GM18909 (cell line): ENCODE results near the gene HIP1.
A peak's percentile ranks its signal among the peaks of the same experiment; 100 is the strongest.
"Not testable (repeated sequence)": the region's sequence is repeated elsewhere in the genome, so short reads cannot be mapped to it uniquely, and the experiment has no call there.

Experiments used
- ATAC-seq: cut with Tn5 transposase; IDR thresholded peaks from one replicate; pipeline ENCODE4 v1.9.1; 2021; ENCODE audit warnings: mild to moderate bottlenecking; ENCODE audit not compliant: unreplicated experiment, poor library complexity

The HIP1 gene

GRCh38 chr7:75647709-75648438 lies 90.9 kb downstream of the HIP1 start:
- ATAC-seq: no peak

DNA sequence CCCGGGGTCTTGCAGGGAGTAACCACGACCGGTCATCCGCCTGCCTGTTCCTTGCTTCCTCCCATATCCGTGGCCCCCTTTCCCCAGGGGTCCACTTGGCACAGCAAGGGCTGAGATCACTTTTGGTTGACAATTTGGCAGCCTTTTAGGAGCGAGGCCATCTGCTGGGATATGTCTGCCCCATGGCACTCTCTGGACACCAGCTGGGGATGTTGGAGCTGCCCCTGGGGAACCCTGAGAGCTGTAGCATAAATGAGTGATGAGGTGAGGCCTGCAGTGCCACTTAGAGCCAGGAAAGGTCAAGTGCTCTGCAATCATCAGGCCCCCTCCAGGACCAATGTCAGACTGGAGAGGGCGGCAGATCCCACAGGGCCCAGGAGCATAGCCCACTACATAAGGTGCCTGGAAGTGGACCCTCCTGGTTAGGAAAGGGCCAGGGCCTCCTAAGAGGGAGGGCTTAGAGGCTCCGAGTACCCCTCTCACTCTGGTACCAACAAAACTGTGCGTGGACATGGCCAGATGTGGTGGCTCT lies 92.1 kb downstream of the HIP1 start:
- ATAC-seq: no peak

DNA sequence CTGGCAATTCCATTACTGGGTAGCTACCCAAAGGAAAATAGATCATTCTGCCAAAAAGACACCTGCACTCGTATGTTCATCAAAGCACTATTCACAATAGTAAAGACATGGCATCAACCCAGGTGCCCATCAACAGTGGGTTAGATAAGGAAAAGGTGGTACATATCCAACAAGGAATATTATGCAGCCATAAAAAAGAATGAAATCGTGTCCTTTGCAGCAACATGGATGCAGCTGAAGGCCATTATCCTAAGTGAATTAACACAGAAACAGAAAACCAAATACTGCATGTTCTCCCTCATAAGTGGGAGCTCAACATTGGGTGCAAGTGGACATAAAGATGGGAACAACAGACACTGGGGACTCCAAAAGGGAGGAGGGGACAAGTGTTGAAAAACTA lies 93.2 kb downstream of the HIP1 start:
- no peak for ATAC-seq

GRCh38 chr7:75644589-75644988 lies 94.2 kb downstream of the HIP1 start:
- ATAC-seq: no peak

GRCh38 chr7:75642810-75643486 lies 95.8 kb downstream of the HIP1 start:
- ATAC-seq: peak; percentile 60

- no peak for ATAC-seq
Measured at GRCh38 chr7:75640201-75640600, 98.5 kb downstream of the HIP1 start.

DNA sequence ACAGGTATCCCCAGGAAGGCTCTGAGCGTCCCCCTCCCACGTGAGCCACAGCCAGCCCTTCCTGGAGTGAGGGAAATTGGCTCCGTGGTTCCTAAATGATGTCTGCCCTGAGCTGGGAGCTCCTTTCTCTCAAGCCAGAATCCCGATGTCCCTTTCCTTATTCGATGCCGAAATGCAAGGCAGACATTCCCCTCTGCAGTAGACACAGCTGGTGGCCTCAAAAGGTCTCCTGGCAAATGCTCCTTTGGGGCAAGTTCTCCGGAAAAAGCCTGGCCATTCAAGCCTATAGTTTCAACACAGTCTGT lies 98.9 kb downstream of the HIP1 start:
- ATAC-seq: no peak

DNA sequence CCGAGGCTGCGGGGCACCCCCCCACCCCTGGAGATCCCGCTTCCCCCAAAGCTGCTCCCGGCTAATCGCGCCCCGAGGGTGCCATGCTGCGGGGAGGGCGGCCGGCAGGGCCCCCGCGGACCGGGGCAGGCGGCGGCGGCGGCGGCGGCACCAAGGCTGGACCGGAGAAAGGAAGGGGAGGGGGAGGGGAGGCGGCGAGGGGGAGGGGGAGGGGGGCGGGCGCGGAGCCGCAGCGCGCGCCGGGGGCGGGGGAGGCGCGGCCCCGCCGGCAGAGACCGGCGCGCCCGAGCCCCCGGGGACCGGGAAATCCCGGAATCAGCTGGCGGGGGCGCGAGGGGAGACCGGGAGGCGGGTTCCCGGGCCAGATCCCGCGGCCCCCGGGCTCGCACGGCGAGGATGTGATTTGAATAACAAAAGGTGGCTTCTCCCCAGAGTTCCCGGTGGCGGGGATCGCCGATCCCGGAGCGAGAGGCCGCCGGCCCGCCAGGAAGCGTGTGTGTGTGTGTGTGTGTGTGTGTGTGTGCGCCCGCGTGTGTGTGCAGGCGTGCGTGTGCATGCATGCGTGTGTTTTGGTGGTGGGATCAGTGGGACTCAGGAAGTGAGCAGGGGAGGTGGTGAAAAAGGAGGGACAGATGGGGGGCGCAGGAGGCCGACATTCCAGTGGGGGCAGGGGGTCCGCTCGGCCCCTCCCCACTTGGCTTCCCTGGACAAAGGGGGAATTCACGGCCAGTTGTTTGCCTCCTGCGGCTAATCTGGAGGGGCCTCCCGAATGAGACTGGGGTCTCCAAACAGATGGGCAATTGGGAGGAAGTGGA lies 99.5 kb downstream of the HIP1 start:
- no peak for ATAC-seq

DNA sequence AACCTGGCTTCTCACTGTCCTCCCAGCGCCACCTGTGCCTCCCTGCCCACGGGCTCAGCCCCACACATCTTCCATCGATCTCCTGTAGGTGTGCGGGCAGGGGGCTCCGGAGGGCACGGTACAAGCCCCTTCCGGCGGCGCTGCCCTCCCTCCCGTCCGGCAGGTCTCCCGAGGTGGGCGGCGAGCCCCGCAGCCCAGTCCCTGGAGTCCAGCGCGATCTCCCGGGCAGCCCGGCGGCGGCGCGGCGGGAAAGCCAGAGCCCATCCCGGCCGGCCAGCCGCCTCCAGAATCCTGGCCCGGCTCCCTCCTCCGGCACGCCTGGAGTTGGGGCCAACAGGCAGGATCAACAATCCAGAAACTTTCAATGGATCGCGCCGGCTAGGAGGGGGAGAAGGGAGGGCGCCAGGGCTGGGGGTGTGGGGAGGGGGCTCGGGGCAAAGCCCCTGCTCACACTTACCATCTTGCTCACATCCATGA lies 100.1 kb downstream of the HIP1 start:
- ATAC-seq: no peak

- no peak for ATAC-seq
Measured at GRCh38 chr7:75637854-75638593, 100.7 kb downstream of the HIP1 start.

GRCh38 chr7:75635036-75635435 lies 103.7 kb downstream of the HIP1 start:
- ATAC-seq: no peak

- ATAC-seq: not testable (repeated sequence)
Measured at GRCh38 chr7:75632587-75632986, 106.2 kb downstream of the HIP1 start.

GRCh38 chr7:75631711-75632110 lies 107.0 kb downstream of the HIP1 start:
- ATAC-seq: no peak

DNA sequence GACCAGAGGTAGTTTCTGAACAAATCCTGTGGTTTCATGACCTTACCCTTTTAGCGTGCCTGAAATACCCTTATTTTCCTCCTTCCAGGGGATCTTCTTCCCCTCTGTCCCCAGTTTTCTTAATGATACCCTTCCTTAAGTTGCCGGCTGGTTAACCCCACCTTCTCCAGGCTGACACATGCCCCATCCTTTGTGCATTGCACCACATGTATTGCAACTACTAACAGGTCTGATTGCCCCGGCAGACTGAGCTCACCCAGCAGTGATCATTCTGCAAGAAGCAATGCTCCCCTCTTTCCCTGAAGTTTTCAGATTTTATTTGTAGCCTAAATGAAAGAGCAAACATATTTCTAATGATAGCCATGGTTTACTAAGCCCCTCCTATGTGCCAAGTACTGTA lies 108.2 kb downstream of the HIP1 start:
- no peak for ATAC-seq

GRCh38 chr7:75629044-75629443 lies 109.7 kb downstream of the HIP1 start:
- ATAC-seq: no peak

DNA sequence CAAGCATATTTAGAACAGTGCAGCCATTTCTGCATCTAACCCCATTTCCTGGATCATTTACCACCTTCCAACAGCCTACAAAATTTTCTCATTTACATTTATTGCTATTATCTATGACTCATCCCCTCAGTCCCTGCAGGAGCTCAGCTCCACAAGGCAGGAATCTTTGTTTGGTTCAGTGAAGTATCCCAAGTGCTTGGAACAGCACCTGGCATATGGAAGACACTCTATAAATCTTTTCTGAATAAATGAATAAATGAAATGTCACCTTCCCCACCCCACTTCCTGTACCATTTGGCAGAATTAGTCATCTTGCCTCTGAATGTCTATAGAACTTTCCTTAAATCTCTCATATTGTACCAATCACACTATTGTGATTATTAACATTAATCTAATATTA lies 110.7 kb downstream of the HIP1 start:
- ATAC-seq: no peak

DNA sequence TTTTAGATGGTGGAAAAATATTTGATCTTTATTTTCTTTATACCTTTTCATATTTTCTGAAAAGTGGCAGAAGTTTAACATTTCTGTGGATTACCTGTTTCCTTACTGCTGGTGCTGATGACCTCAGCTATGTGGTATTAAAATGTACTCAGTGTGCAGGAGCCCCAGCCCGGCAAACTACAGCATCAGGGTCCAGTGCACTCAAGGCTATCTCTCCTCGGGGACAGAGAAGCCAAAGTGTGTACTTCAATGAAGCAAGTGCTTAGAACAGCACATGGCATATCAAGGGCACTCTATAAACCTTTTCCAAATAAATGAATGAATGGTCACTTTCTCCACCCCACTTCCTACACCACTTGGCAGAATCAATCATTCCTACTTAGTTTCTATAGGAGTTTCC lies 111.8 kb downstream of the HIP1 start:
- ATAC-seq: no peak

GRCh38 chr7:75625868-75626267 lies 112.9 kb downstream of the HIP1 start:
- no peak for ATAC-seq

DNA sequence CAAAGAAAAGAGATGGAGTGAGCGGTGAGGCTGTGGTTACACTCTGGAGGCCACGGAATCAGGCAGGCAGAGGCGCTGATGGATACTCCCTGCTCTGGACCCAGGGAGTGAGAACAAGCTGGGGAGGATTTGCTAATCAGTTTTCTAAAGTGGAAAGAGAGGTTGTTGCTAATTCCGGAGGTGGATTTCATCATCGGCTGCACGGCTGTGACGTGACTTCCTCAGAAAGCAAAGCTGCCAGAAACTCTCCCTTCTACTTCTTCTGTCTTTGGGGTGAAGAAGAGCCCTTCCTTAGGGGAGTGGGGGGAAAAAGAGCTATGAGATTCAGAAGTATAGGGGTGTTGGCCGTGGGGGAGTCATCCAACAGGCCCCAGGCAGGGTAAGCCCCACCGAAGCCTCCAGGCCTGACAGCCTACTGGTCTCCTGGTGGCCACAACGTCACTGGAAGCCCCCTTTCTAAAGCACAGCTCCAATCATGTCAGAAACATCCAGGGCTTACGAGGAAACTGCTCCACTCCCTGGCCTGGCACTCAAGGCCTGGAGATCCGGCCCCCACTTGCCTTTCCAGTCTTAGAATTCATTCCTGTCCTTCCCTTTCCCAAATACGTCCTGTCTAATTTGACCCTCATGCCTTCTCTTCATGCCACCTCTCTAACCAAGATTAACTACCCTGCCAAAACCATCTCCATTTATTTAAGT lies 114.5 kb downstream of the HIP1 start:
- no peak for ATAC-seq
